ENCODE measurements around the gene CFAP221. TPM values are rescaled to one million over a fixed set of nuclear protein-coding genes. Genes with fewer than 3 reads are reported as not detected.

CFAP221 gene
- total and polyA plus RNA-seq, 2 donors (not counting 3 experiments of a cell fraction or from before 2014, with no cell fraction given) = 0.06 TPM; not detected in 1

DNA sequence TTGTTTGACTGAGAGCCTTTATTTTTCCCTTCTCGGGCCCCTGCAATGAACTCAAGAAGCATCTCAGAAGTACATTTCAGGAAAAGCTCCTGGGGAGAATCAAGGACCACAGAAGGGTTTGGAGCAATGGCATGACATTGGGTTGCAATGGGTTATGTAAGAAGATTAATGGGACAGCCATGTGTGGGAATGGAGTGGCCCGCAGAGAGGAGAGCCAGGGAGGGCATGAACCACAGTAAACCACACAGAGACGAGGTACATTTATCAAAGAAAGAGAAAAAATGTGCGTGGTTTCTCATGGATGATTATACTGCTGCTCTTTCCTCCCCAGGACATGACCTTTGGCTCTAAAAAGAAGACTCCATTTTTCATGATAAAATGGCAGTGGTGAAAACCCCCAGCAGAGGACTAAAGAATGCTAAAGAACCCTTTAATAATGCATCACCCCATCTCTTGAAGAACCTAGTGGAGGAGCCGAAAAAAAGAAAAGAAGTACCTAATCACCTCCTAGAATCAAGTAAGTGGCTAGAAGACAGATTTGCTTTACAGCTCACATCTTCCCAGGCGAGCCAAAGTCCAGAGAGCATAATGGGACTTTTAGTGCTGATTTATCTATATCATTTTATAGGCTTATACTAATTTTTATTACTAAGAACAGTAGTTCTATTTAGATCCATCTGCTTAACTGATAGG, 1.7 kb downstream of the CFAP221 start:
- peaks cover 4% of the 10 kb centered on the region for H3K4me1 ChIP-seq (ENCODE audit: control insufficient read depth, extremely low read depth, insufficient read depth, low read length)
- H3K27me3 ChIP-seq (ENCODE audit: control insufficient read depth in 2 of 2, insufficient read depth in 2 of 2, low read length in 2 of 2) = peaks cover 10 to 22% of the 10 kb centered on the region in 2 experiments
- ChIA-PET CTCF (interaction anchor here (1.0 kb wide), 1 partner anchor 10 kb away, joined by 3 read pairs; no protein-coding TSS in a partner anchor), POLR2A (no interaction called here)
- no peaks in the 10 kb centered on the region for H3K36me3 ChIP-seq (ENCODE audit: control insufficient read depth in 2 of 2, extremely low read depth in 1 of 2, insufficient read depth in 2 of 2, low read length in 2 of 2)
- H3K9ac ChIP-seq (replicated peaks; ENCODE audit: extremely low read depth, insufficient read depth, low read length) = no peak overlapping the region
- dilution Hi-C loops (cut with MboI; ENCODE audit: extremely low pct_ligation_motif_present, low sequenced_read_pairs) (no loop called here), intact Hi-C loops (cut with micrococcal nuclease) (no loop called here)
- H3K9me1 ChIP-seq (replicated peaks; ENCODE audit: control insufficient read depth, extremely low read depth, insufficient read depth, low read length) = no peaks in the 10 kb centered on the region
- H3K79me2 ChIP-seq (ENCODE audit: control insufficient read depth, insufficient read depth, low read length) = no peaks in the 10 kb centered on the region
- BruUV-seq (replicated peaks) = no TSS peak
- H3K9me3 ChIP-seq (replicated peaks; ENCODE audit: control insufficient read depth, insufficient read depth, low read length) = no peaks in the 10 kb centered on the region
- no peaks in the 10 kb centered on the region for H4K20me1 ChIP-seq (replicated peaks; ENCODE audit: control insufficient read depth, extremely low read depth, insufficient read depth, low read length)
- TF ChIP-seq MYC (IDR thresholded peaks at IDR 0.05; ENCODE audit: low read depth, low read length) = no peak
- no peak for TF ChIP-seq FOS (IDR thresholded peaks at IDR 0.05; ENCODE audit: borderline replicate concordance, insufficient read depth, low read length)
- TF ChIP-seq JUN (IDR thresholded peaks at IDR 0.05; ENCODE audit: borderline replicate concordance, insufficient read depth, insufficient read length, low read depth) = no peak
- TF ChIP-seq GATA2 (IDR thresholded peaks at IDR 0.05; ENCODE audit: insufficient read depth, insufficient read length, low read depth, low read length) = no peak
- no peak for TF ChIP-seq POLR2AphosphoS5 (IDR thresholded peaks at IDR 0.05; ENCODE audit: insufficient read depth, low read depth, low read length)
- H3K4me3 ChIP-seq (replicated peaks in 1 of 3; ENCODE audit: insufficient read depth in 1 of 3, low read depth in 1 of 3, low read length in 3 of 3) = no peak overlapping the region
- no peak for DNase-seq (ENCODE audit: low read depth, low spot score)
- no peak for FAIRE-seq
- H2AFZ ChIP-seq (ENCODE audit: low read depth, low read length) = no peak overlapping the region
- H3K4me2 ChIP-seq (ENCODE audit: insufficient read depth, low read length) = no peak overlapping the region
- no peak overlapping the region for H3K27ac ChIP-seq (ENCODE audit: insufficient read depth, low read depth, low read length)

DNA sequence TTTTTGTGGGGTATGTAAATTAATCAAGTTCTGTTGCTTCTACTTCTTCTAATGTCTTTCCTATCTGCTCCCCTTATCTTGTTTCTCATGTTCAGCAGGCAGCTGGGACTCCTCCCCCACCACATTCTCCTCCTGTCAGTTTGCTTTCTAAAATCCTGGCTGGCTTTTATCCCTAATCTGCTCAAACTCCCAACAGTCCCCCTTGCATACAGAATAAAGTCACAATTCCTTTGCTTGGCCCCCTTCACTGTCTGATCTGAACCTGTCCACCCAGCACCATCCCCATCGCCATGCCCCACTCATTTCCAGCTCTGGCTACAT, 2.2 kb downstream of the CFAP221 start:
- Histone ChIP-seq H4K20me1 (replicated peaks; ENCODE audit: control insufficient read depth, extremely low read depth, insufficient read depth, low read length) (no peaks in the 10 kb centered on the region), H3K27me3 (ENCODE audit: control insufficient read depth in 2 of 2, insufficient read depth in 2 of 2, low read length in 2 of 2) (peaks cover 10 to 22% of the 10 kb centered on the region in 2 experiments), H3K9ac (replicated peaks; ENCODE audit: extremely low read depth, insufficient read depth, low read length) (no peak overlapping the region), H3K4me3 (replicated peaks in 1 of 3; ENCODE audit: insufficient read depth in 1 of 3, low read depth in 1 of 3, low read length in 3 of 3) (no peak overlapping the region), H3K4me2 (ENCODE audit: insufficient read depth, low read length) (no peak overlapping the region), H3K9me1 (replicated peaks; ENCODE audit: control insufficient read depth, extremely low read depth, insufficient read depth, low read length) (no peaks in the 10 kb centered on the region), H3K36me3 (ENCODE audit: control insufficient read depth in 2 of 2, extremely low read depth in 1 of 2, insufficient read depth in 2 of 2, low read length in 2 of 2) (no peaks in the 10 kb centered on the region), H3K27ac (ENCODE audit: insufficient read depth, low read depth, low read length) (no peak overlapping the region), H3K4me1 (ENCODE audit: control insufficient read depth, extremely low read depth, insufficient read depth, low read length) (peaks cover 4% of the 10 kb centered on the region), H3K79me2 (ENCODE audit: control insufficient read depth, insufficient read depth, low read length) (no peaks in the 10 kb centered on the region), H2AFZ (ENCODE audit: low read depth, low read length) (no peak overlapping the region), H3K9me3 (replicated peaks; ENCODE audit: control insufficient read depth, insufficient read depth, low read length) (no peaks in the 10 kb centered on the region)
- BruUV-seq (replicated peaks) = no TSS peak
- DNase-seq (ENCODE audit: low read depth, low spot score) (no peak), FAIRE-seq (no peak)
- POLR2A ChIA-PET = no interaction called here
- CTCF ChIA-PET = interaction anchor here (1.0 kb wide), 1 partner anchor 9 kb away, joined by 3 read pairs; no protein-coding TSS in a partner anchor
- intact Hi-C loops (cut with micrococcal nuclease) (no loop called here), dilution Hi-C loops (cut with MboI; ENCODE audit: extremely low pct_ligation_motif_present, low sequenced_read_pairs) (no loop called here)
- no peak for TF ChIP-seq MYC (IDR thresholded peaks at IDR 0.05; ENCODE audit: low read depth, low read length)
- TF ChIP-seq FOS (IDR thresholded peaks at IDR 0.05; ENCODE audit: borderline replicate concordance, insufficient read depth, low read length) = no peak

Measured in endothelial cell of umbilical vein (primary cell).